Upper lobe of right lung (tissue), 1 donor: ENCODE results near the gene MRTFB. TPM values are rescaled to one million over a fixed set of nuclear protein-coding genes. Genes with fewer than 3 reads are reported as not detected.
A peak's percentile ranks its signal among the peaks of the same experiment; 100 is the strongest.

Experiments used
- ATAC-seq: fragments of 200-7000 bp; cut with Tn5 transposase; one replicate; pipeline ENCODE4 v1.9.1; 2020; ENCODE audit warnings: mild to moderate bottlenecking, moderate library complexity
- DNase-seq: peaks from one replicate; pipeline ENCODE4 v3.0.0-alpha.2; 2020
- H3K27ac ChIP-seq: fragments of 200-600 bp; one replicate; pipeline ENCODE4 v1.8.0; 2022
- H3K27me3 ChIP-seq: fragments of 200-600 bp; one replicate; pipeline ENCODE4 v1.8.0; 2022; ENCODE audit warnings: mild to moderate bottlenecking
- H3K36me3 ChIP-seq: fragments of 200-600 bp; one replicate; pipeline ENCODE4 v1.8.0; 2022
- H3K4me1 ChIP-seq: fragments of 200-600 bp; one replicate; pipeline ENCODE4 v1.8.0; 2022
- H3K4me3 ChIP-seq: fragments of 200-600 bp; one replicate; pipeline ENCODE4 v1.8.0; 2022; ENCODE audit warnings: mild to moderate bottlenecking
- H3K9me3 ChIP-seq: fragments of 200-600 bp; one replicate; pipeline ENCODE4 v1.8.0; 2022
- CTCF ChIP-seq: fragments of 200-600 bp; IDR thresholded peaks from one replicate; pipeline ENCODE4 v1.8.0; 2022; ENCODE audit warnings: antibody characterized with exemption
- intact Hi-C: fragments of 100-400 bp; cut with DNase I; formaldehyde crosslinking; loops from one replicate; pipeline ENCODE4 v1.11.0; 2022
- total RNA-seq: library from RNA; stranded (reverse); fragmentation: NEBNext Ultra II Directional; extraction: Animal tissue kit (Norgen Biotek cat#: 25700); gene quantifications from one replicate; pipeline ENCODE4 v1.2.1, GENCODE V29; 2021
- donor health status: DM: no; HTN: yes; CAD: no; lungs with severe emphysema.

Gene MRTFB
- total RNA-seq, 1 donor from 2014 or later = 54.7 TPM

DNA sequence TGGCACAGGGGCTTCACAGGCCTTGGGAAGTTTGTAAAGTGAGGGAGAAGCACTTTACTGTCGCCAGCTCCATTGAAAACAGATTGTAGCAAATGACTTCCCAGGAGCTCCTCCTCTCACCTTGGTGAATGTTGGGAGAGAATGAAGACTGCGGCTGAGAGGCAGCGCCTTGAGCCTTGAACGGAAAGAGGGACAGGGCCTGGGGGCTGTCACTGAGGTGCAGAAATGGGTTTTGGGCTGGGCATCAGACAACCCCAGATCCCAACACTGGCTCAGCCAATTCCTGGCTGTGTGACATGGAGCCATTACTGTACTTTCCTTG lies 603 bp upstream of the MRTFB start:
- no peak for TF ChIP-seq CTCF
- no peak for ATAC-seq
- intact Hi-C loops = no loop called here
- no peaks in the 10 kb centered on the region for H3K9me3 ChIP-seq
- H3K27me3 ChIP-seq = no peaks in the 10 kb centered on the region
- no peaks in the 10 kb centered on the region for H3K36me3 ChIP-seq
- DNase-seq = no peak
- H3K27ac ChIP-seq = peak overlapping the region; percentile 86
- H3K4me1 ChIP-seq = no peaks in the 10 kb centered on the region
- H3K4me3 ChIP-seq = peak overlapping the region; percentile 80

DNA sequence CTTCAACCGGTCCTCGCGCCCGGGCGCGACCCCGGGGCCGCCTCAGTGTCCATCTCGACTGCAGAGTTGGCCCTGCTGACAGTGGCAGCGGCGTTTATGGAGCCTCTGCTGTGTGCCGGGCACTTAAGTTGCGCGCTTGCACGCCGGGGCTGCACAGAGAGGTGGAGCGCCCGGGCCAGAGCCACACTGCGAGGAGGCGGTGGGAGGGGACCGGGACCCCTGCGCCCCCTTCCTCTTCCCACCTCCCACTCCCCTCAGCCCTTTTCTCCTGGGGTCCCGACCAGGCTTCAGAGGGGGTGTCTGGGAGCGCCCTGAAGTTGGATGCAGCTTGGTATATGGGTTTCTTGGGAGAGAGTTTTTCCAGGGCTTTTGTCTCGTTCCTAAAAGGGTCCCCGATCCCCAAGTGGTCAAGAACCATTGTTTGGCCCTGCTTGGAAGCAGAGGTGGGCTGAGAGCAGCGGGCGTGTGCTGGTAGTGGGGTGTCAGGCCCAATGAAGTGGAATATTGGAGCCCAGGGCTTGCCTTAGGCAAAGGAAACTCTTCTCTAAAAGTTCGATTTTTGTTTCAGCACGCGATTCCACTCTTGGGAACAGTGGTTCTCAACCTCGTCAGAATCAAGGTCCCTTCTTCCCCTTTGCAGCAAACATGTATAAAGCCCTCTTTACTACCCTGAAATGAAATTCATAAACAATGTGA lies 605 bp downstream of the MRTFB start:
- Histone ChIP-seq H3K27me3 (no peaks in the 10 kb centered on the region), H3K4me3 (peak overlapping the region; percentile 80), H3K9me3 (peaks cover under 1% of the 10 kb centered on the region), H3K36me3 (no peaks in the 10 kb centered on the region), H3K27ac (peak overlapping the region; percentile 86), H3K4me1 (no peaks in the 10 kb centered on the region)
- no peak for TF ChIP-seq CTCF
- no peak for ATAC-seq
- intact Hi-C loops = no loop called here
- DNase-seq = no peak

DNA sequence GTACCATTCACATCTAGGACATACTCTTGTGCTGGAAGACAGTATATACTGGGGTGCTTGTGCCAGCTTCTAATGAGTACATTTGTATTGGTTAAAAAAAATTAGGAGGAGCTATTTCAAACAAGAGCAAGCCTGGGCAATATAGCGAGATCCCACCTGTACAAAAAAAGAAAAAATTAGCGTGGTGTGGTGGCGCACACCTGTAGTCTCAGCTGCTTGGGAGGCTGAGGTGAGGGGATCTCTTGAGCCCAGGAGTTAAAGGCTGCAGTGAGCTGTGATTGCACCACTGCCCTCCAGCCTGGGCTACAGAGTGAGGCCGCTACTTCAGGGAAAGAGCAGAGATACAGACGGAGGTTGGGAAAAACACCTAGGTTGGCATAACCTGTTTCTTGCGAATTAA lies 1.2 kb downstream of the MRTFB start:
- Histone ChIP-seq H3K27ac (no peak overlapping the region), H3K4me3 (peak overlapping the region; percentile 80), H3K4me1 (no peaks in the 10 kb centered on the region), H3K27me3 (no peaks in the 10 kb centered on the region), H3K9me3 (peaks cover 5% of the 10 kb centered on the region), H3K36me3 (no peaks in the 10 kb centered on the region)
- intact Hi-C loops = no loop called here
- TF ChIP-seq CTCF = no peak
- DNase-seq (no peak), ATAC-seq (no peak)

DNA sequence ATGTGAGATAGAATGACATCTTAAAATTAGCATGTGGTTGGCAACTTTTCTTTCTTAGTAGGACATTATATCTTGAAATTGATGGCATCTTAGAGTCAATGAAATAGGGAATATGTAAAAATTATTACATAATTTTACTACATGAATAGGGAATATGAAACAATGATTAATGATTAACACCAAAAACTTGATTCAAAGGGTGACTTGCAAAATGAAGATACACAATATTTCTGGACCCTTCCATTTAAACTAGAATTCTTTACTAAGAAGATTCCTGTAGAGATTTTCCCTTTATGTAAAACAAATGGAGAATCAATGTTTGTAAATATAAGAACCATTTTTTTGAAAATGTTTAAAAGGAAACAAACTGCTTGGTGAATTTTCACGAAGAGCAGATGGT lies 3.4 kb downstream of the MRTFB start:
- intact Hi-C loops = no loop called here
- H3K27ac ChIP-seq = no peak overlapping the region

GRCh38 chr16:14077918-14078317 lies 6.8 kb downstream of the MRTFB start:
- H3K27me3 ChIP-seq = no peaks in the 10 kb centered on the region
- intact Hi-C loops = no loop called here

More for the DNA sequence above, 3.4 kb downstream of the MRTFB start:
- H3K4me1 ChIP-seq = no peaks in the 10 kb centered on the region
- TF ChIP-seq CTCF = no peak
- no peaks in the 10 kb centered on the region for H3K36me3 ChIP-seq
- peaks cover 5% of the 10 kb centered on the region for H3K9me3 ChIP-seq
- ATAC-seq = no peak
- H3K27me3 ChIP-seq = no peaks in the 10 kb centered on the region
- H3K4me3 ChIP-seq = no peak overlapping the region
- DNase-seq = no peak

More at GRCh38 chr16:14077918-14078317, 6.8 kb downstream of the MRTFB start:
- DNase-seq = no peak
- Histone ChIP-seq H3K36me3 (peaks cover 7% of the 10 kb centered on the region), H3K4me1 (no peaks in the 10 kb centered on the region), H3K4me3 (no peak overlapping the region), H3K27ac (no peak overlapping the region), H3K9me3 (peaks cover 5% of the 10 kb centered on the region)
- ATAC-seq = no peak
- TF ChIP-seq CTCF = no peak
